HepG2 (cell line): ENCODE results near the gene NYNRIN. TPM values are rescaled to one million over a fixed set of nuclear protein-coding genes. Genes with fewer than 3 reads are reported as not detected.

Experiments
- CEBPB ChIP-seq: IDR thresholded peaks from 2 replicates; pipeline ENCODE4 v1.6.1; 2011; ENCODE audit warnings: low read depth, low read length, improper control_type of control experiment, borderline replicate concordance
- DNMT1 ChIP-seq: sonication (generic); formaldehyde crosslinking; IDR thresholded peaks from 2 replicates; pipeline ENCODE4 v1.5.1; 2020; ENCODE audit warnings: mild to moderate bottlenecking, missing genetic modification reagents
- GLI4 ChIP-seq: sonication (generic); formaldehyde crosslinking; IDR thresholded peaks from 2 replicates; pipeline ENCODE4 v1.5.1; 2020; ENCODE audit warnings: missing genetic modification reagents, mild to moderate bottlenecking, moderate library complexity, borderline replicate concordance
- HES4 ChIP-seq: sonication (generic); formaldehyde crosslinking; IDR thresholded peaks from 2 replicates; pipeline ENCODE4 v1.9.0; 2021; ENCODE audit warnings: mild to moderate bottlenecking, missing genetic modification reagents, borderline replicate concordance
- HIVEP1 ChIP-seq: sonication (generic); formaldehyde crosslinking; IDR thresholded peaks from 2 replicates; pipeline ENCODE4 v1.4.0; 2020; ENCODE audit warnings: mild to moderate bottlenecking, missing genetic modification reagents
- IKZF4 ChIP-seq: sonication (generic); formaldehyde crosslinking; IDR thresholded peaks from 2 replicates; pipeline ENCODE4 v1.5.1; 2020; ENCODE audit warnings: borderline replicate concordance, mild to moderate bottlenecking, low read depth, missing genetic modification reagents; ENCODE audit errors: not compliant biosample characterization
- MBD4 ChIP-seq: IDR thresholded peaks from 2 replicates; pipeline ENCODE4 v1.6.1; 2012; ENCODE audit warnings: low read length, inconsistent platforms, borderline replicate concordance
- MED1 ChIP-seq: sonication (generic); formaldehyde crosslinking; IDR thresholded peaks from 2 replicates; pipeline ENCODE4 v1.4.0; 2020; ENCODE audit warnings: missing genetic modification reagents
- NCOA1 ChIP-seq: sonication (generic); formaldehyde crosslinking; IDR thresholded peaks from 2 replicates; pipeline ENCODE4 v1.9.0; 2021; ENCODE audit warnings: missing genetic modification reagents
- NFE2L1 ChIP-seq: sonication (generic); formaldehyde crosslinking; IDR thresholded peaks from 2 replicates; pipeline ENCODE4 v1.4.0; 2020; ENCODE audit warnings: missing genetic modification reagents, mild to moderate bottlenecking, borderline replicate concordance
- NFYC ChIP-seq: IDR thresholded peaks from 2 replicates; pipeline ENCODE4 v1.6.1; 2016; ENCODE audit warnings: missing genetic modification reagents, missing compliant biosample characterization
- PAF1 ChIP-seq: IDR thresholded peaks from 2 replicates; pipeline ENCODE4 v1.6.1; 2016; ENCODE audit warnings: missing genetic modification reagents, missing compliant biosample characterization
- SMAD1 ChIP-seq: sonication (generic); formaldehyde crosslinking; IDR thresholded peaks from 2 replicates; pipeline ENCODE4 v1.4.0; 2020; ENCODE audit warnings: missing genetic modification reagents, low read depth, mild to moderate bottlenecking, borderline replicate concordance
- SRF ChIP-seq: IDR thresholded peaks from 2 replicates; pipeline ENCODE4 v1.6.1; 2011; ENCODE audit warnings: mild to moderate bottlenecking, low read depth, low read length, moderate library complexity
- ZNF235 ChIP-seq: sonication (generic); formaldehyde crosslinking; IDR thresholded peaks from 2 replicates; pipeline ENCODE4 v1.8.1; 2023; ENCODE audit warnings: mild to moderate bottlenecking, missing genetic modification reagents, borderline replicate concordance
- ZNF432 ChIP-seq: sonication (generic); formaldehyde crosslinking; IDR thresholded peaks from 2 replicates; pipeline ENCODE4 v1.5.0; 2020; ENCODE audit warnings: missing genetic modification reagents, mild to moderate bottlenecking, borderline replicate concordance
- ZNF543 ChIP-seq: sonication (generic); formaldehyde crosslinking; IDR thresholded peaks from 2 replicates; pipeline ENCODE4 v1.4.0; 2020; ENCODE audit warnings: mild to moderate bottlenecking, missing genetic modification reagents
- ZNF768 ChIP-seq: sonication (generic); formaldehyde crosslinking; IDR thresholded peaks from 2 replicates; pipeline ENCODE4 v1.4.0; 2020; ENCODE audit warnings: missing genetic modification reagents
- polyA plus RNA-seq, 8 experiments: library from polyadenylated mRNA; depleted of rRNA in 3 of 8; stranded (reverse) in 7 of 8; unstranded in 1 of 8; fragments of >200 nt; fragmentation: Illumina TruSeq in 4 of 8; extraction: Trizol in 4 of 8; gene quantifications; 2 replicates each; pipeline versions ENCODE4 v1.2.1 to v1.2.3, GENCODE V29; 2011 to 2016; ENCODE audit warnings: low read depth in 4 of 8, missing spikeins in 1 of 8, mixed read lengths in 1 of 8; ENCODE audit not compliant: insufficient read depth in 1 of 8
- total RNA-seq, 5 experiments: library from RNA; depleted of rRNA; stranded (reverse); fragments of >200 nt; fragmentation: Illumina TruSeq; extraction: Trizol; gene quantifications; 2 replicates each; pipeline ENCODE4 v1.2.3, GENCODE V29; 2016; ENCODE audit warnings: low read depth in 1 of 5
- TF ChIP-seq, protein P1 (sequence below): sonication (generic); formaldehyde crosslinking; IDR thresholded peaks from 2 replicates; pipeline ENCODE4 v1.8.0; 2022; ENCODE audit warnings: mild to moderate bottlenecking, missing genetic modification reagents; ENCODE audit not compliant: insufficient replicate concordance
- TF ChIP-seq, protein P2 (sequence below): sonication (generic); formaldehyde crosslinking; IDR thresholded peaks from 2 replicates; pipeline ENCODE4 v1.9.0; 2022; ENCODE audit warnings: missing genetic modification reagents, mild to moderate bottlenecking, borderline replicate concordance
- TF ChIP-seq, protein P3 (sequence below): IDR thresholded peaks from 2 replicates; pipeline ENCODE4 v1.6.1; 2016; ENCODE audit warnings: mild to moderate bottlenecking, missing biosample characterization, missing genetic modification reagents
- TF ChIP-seq, protein P4 (sequence below): sonication (generic); formaldehyde crosslinking; IDR thresholded peaks from 2 replicates; pipeline ENCODE4 v1.8.0; 2022; ENCODE audit warnings: mild to moderate bottlenecking, missing genetic modification reagents, borderline replicate concordance

NYNRIN gene
- total and polyA plus RNA-seq, 2 of the 13 experiments (the other 11 are each of a cell fraction or from before 2014, with no cell fraction given) = 0.63 to 1.1 TPM

DNA sequence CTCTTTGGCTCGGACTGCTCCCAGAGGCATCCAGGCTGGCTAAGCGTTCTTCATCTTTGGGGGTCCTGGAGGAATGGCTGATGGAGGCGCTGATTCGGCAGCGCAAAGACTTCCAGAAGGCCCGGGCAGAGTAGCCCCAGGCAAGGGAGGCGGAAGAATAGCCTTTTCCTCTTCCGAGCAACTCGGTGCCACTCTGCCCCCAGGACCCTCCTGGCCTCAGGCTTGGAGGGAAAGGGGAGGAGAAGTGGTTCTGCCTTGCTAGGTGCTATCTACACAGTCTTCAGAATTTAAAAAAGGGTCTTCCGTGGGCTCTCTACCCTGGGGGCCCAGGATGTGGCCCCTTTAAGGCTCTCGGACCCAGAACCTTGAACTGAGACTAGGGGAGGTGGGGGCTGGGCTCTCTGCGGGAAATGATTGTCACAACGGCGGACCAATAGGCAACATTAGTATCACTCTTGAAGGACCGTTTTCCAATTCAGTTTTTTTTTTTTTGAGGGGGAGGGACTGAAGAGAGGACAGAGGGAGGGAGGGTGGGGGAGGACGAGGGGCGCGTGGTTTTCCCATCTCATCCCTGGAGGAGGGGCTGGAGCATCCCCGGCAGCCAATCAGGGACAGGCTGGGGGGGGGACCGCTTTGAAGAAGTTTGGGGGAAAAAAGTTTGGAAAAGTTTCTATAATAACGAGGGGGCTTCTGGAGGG, 31.1 kb upstream of the NYNRIN start, which contains the start of gene NFATC4 (continued):
- TF ChIP-seq CEBPB (no peak), NFE2L1 (CRISPR knock-in tag) (0 out of 2 replicates have a peak, but pooled peaks have one; percentile 33), NFYC (CRISPR knock-in tag) (peak; percentile 74), HES4 (peak; percentile 0; the same call in 1 of the 2 replicates), DNMT1 (CRISPR knock-in tag) (no peak; the same call in 1 of the 2 replicates), NCOA1 (CRISPR knock-in tag) (0 out of 2 replicates have a peak, but pooled peaks have one; percentile 22), SRF (no peak), MED1 (0 out of 2 replicates have a peak, but pooled peaks have one; percentile 22), GLI4 (CRISPR knock-in tag) (no peak), MBD4 (no peak), PAF1 (CRISPR knock-in tag) (no peak), ZNF543 (CRISPR knock-in tag) (no peak), HIVEP1 (CRISPR knock-in tag) (peak; percentile 26; the same call in 1 of the 2 replicates), ZNF432 (CRISPR knock-in tag) (no peak), ZNF235 (no peak), IKZF4 (CRISPR knock-in tag) (no peak), SMAD1 (CRISPR knock-in tag) (no peak), ZNF768 (CRISPR knock-in tag) (no peak; the same call in 1 of the 2 replicates)
- TF ChIP-seq, protein P1, sequence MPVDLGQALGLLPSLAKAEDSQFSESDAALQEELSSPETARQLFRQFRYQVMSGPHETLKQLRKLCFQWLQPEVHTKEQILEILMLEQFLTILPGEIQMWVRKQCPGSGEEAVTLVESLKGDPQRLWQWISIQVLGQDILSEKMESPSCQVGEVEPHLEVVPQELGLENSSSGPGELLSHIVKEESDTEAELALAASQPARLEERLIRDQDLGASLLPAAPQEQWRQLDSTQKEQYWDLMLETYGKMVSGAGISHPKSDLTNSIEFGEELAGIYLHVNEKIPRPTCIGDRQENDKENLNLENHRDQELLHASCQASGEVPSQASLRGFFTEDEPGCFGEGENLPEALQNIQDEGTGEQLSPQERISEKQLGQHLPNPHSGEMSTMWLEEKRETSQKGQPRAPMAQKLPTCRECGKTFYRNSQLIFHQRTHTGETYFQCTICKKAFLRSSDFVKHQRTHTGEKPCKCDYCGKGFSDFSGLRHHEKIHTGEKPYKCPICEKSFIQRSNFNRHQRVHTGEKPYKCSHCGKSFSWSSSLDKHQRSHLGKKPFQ (CRISPR knock-in tag) = peak; percentile 17
- TF ChIP-seq, protein P2, sequence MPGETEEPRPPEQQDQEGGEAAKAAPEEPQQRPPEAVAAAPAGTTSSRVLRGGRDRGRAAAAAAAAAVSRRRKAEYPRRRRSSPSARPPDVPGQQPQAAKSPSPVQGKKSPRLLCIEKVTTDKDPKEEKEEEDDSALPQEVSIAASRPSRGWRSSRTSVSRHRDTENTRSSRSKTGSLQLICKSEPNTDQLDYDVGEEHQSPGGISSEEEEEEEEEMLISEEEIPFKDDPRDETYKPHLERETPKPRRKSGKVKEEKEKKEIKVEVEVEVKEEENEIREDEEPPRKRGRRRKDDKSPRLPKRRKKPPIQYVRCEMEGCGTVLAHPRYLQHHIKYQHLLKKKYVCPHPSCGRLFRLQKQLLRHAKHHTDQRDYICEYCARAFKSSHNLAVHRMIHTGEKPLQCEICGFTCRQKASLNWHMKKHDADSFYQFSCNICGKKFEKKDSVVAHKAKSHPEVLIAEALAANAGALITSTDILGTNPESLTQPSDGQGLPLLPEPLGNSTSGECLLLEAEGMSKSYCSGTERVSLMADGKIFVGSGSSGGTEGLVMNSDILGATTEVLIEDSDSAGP = peak; percentile 99
- TF ChIP-seq, protein P3, sequence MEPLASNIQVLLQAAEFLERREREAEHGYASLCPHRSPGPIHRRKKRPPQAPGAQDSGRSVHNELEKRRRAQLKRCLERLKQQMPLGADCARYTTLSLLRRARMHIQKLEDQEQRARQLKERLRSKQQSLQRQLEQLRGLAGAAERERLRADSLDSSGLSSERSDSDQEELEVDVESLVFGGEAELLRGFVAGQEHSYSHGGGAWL (CRISPR knock-in tag) = 0 out of 2 replicates have a peak, but pooled peaks have one; percentile 6
- TF ChIP-seq, protein P4, sequence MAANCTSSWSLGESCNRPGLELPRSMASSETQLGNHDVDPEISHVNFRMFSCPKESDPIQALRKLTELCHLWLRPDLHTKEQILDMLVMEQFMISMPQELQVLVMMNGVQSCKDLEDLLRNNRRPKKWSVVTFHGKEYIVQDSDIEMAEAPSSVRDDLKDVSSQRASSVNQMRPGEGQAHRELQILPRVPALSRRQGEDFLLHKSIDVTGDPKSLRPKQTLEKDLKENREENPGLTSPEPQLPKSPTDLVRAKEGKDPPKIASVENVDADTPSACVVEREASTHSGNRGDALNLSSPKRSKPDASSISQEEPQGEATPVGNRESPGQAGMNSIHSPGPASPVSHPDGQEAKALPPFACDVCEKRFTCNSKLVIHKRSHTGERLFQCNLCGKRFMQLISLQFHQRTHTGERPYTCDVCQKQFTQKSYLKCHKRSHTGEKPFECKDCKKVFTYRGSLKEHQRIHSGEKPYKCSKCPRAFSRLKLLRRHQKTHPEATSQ (CRISPR knock-in tag) = no peak
